ENCODE measurements around the gene GLT1D1. TPM values are rescaled to one million over a fixed set of nuclear protein-coding genes. Genes with fewer than 3 reads are reported as not detected.

GLT1D1 gene
- total RNA-seq, 4 donors from 2014 or later: 0.19 to 0.75 (median 0.62) TPM; not detected in 1

DNA sequence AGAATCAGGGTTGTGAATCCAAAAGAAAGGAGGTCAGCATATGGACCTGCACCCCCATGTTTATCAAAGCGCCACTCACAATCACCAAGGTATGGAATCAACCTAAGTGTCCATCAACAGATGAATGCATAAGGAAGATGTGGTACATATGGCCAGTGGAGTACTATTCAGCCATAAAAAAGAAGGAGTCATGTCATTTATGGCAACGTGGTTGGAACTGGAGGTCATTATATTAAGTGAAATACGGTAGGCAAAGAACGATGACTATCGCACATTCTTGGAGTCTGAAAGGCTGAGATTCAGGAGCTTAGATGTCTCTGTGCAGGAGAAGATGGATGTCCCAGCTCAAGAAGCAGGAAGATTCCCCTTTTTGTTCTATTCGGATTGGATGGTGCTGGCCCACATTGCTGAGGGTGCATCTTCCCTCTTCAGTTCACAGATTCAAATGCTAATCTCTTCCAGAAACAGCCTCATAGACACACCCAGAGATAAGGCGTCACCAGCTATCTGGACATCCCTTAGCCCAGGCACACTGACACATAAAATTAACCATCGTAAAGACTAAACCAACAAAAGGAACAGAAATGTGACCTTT is 108.1 kb downstream of the GLT1D1 start:
- Histone ChIP-seq H3K36me3 (no peaks in the 10 kb centered on the region), H3K27me3 (peaks cover 0 to 13% (median 0%) of the 10 kb centered on the region in 4 donors), H3K9me3 (peaks cover 0 to 8% (median 0%) of the 10 kb centered on the region in 3 donors), H3K4me3 (no peak overlapping the region), H3K4me1 (no peaks in the 10 kb centered on the region), H3K27ac (no peak overlapping the region)
- intact Hi-C loops (cut with DNase I): no loop called here
- 72 to 73% methylated on average over 8 of the region's 8 CpGs for WGBS, 2 donors
- TF ChIP-seq, protein P1, sequence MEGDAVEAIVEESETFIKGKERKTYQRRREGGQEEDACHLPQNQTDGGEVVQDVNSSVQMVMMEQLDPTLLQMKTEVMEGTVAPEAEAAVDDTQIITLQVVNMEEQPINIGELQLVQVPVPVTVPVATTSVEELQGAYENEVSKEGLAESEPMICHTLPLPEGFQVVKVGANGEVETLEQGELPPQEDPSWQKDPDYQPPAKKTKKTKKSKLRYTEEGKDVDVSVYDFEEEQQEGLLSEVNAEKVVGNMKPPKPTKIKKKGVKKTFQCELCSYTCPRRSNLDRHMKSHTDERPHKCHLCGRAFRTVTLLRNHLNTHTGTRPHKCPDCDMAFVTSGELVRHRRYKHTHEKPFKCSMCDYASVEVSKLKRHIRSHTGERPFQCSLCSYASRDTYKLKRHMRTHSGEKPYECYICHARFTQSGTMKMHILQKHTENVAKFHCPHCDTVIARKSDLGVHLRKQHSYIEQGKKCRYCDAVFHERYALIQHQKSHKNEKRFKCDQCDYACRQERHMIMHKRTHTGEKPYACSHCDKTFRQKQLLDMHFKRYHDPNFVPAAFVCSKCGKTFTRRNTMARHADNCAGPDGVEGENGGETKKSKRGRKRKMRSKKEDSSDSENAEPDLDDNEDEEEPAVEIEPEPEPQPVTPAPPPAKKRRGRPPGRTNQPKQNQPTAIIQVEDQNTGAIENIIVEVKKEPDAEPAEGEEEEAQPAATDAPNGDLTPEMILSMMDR (IDR thresholded peaks at IDR 0.05): no peak
- no peak for TF ChIP-seq POLR2A (IDR thresholded peaks at IDR 0.05)
- DNase-seq: no peak

DNA sequence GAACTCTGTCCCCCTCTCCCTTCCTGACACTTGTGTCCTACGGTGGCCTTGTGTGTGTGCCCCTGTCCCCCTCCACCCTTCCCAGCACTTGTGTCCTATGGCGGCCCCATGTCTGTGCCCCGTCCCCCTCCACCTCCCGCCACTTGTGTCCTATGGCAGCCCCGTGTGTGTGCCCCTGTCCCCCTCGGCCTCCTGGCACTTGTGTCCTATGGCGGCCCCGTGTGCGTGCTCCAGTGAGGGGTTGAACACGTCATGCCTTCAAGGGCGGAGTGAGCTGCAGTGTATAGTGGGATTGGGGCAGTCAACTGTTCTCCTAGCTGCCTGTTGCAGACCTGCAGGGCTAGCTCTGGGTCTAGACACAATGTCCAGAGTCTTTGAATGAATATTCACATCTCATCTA is 108.7 kb downstream of the GLT1D1 start:
- Histone ChIP-seq H3K9me3 (peaks cover 0 to 8% (median 0%) of the 10 kb centered on the region in 3 donors), H3K4me3 (no peak overlapping the region), H3K27ac (no peak overlapping the region), H3K4me1 (no peaks in the 10 kb centered on the region), H3K36me3 (no peaks in the 10 kb centered on the region), H3K27me3 (peaks cover 0 to 9% (median 0%) of the 10 kb centered on the region in 4 donors)
- no peak for TF ChIP-seq POLR2A (IDR thresholded peaks at IDR 0.05)
- TF ChIP-seq, protein P1 (IDR thresholded peaks at IDR 0.05): no peak
- no peak for DNase-seq
- WGBS, 2 donors: 84 to 85% methylated on average over 5 to 6 of the region's 11 CpGs
- intact Hi-C loops (cut with DNase I): no loop called here

DNA sequence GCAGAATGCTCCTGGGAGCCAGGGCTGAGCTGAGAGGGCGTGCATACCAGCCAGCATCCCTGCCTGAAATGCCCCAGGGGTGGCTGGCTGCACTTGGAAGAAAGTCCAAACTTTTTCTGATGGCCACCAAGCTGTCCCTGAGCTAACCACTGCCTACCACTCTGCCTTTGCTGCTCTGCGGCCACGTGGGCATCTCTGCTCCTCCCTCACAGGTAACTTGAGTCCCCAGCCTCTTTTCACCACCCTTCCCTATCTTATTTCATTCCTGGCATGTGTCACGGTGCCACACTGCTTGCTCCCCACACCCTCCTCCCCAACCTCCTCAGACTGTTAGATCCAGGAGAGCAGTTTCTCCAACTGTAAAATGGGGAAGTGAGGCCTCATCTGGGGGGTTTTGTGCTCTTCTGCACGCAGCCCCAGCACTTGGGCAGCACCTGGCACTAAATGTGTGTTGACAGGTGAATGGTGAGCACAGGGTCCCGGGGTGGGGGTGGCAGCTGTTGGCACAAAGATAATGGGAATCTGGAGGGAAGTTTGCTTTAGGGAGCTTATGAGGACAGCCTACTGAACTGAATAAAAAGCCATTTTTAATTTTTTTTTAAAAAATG is 113.0 kb downstream of the GLT1D1 start:
- TF ChIP-seq POLR2A (IDR thresholded peaks at IDR 0.05): no peak
- Histone ChIP-seq H3K4me3 (no peak overlapping the region), H3K9me3 (peaks cover 0 to 8% (median 0%) of the 10 kb centered on the region in 3 donors), H3K36me3 (no peaks in the 10 kb centered on the region), H3K27ac (no peak overlapping the region), H3K27me3 (peaks cover 0 to 31% (median 0%) of the 10 kb centered on the region in 4 donors), H3K4me1 (no peaks in the 10 kb centered on the region)
- intact Hi-C loops (cut with DNase I): no loop called here
- 31 to 40% methylated on average over 5 to 6 of the region's 6 CpGs for WGBS, 2 donors
- DNase-seq: no peak

DNA sequence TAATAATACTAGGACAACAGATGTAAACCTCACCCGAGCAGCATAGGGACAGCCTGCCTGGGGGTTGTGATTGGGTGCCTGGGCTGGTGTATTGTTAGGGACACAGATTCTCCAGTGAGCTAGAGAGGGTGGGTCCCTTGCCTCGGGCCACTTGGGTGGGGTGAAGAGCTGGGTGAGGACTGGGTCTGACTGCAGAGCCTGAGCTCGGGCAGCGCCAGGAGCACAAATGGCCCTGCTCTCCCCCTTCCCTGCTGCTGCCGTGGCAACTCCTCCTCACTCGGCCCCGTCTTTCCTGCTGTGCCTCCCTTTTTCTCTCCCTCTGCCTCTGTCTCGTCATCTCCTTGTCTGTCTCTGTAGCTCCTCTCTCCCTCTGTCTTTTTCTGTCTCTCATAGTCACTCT is 115.4 kb downstream of the GLT1D1 start:
- intact Hi-C loops (cut with DNase I): no loop called here

DNA sequence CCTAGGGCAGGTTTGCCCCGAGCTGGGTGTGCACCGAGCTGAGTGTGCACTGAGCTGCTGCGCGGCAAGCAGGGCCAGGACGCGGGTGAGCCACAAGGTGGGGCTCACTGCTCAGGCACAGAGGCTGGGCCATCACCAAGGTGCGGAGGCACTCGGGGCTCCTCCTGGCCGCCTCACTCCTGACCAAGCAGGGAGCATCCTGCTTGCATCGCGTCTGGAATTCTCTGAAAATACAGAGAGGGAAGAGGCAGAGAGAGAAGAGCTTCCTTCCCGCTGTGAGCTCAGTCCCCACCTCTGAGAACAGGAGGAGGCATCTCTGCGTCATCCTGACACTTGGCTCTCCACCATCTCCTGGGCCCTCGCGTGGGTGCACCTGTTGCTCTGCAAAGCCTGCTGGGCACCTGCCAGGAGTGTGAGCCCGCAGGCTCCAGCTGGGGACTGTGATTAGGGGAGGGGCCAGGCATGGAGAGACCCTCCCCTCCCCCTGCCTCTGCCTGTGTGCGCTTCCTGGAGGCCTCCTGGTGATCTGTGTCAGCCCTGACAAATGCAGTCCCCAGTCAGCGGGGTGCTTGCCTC is 116.3 kb downstream of the GLT1D1 start:
- intact Hi-C loops (cut with DNase I): no loop called here
- TF ChIP-seq, protein P1 (IDR thresholded peaks at IDR 0.05): peak in 5 of 6 experiments; percentile 12 to 49 (median 18)
- TF ChIP-seq POLR2A (IDR thresholded peaks at IDR 0.05): no peak

More for the DNA sequence above, 115.4 kb downstream of the GLT1D1 start:
- no peaks in the 10 kb centered on the region for H3K4me1 ChIP-seq
- TF ChIP-seq, protein P1 (IDR thresholded peaks at IDR 0.05): no peak
- TF ChIP-seq POLR2A (IDR thresholded peaks at IDR 0.05): no peak
- WGBS, 2 donors: 28% methylated on average over 7 to 8 of the region's 8 CpGs
- no peak overlapping the region for H3K27ac ChIP-seq
- no peak for DNase-seq
- H3K36me3 ChIP-seq: no peaks in the 10 kb centered on the region
- peaks cover 0 to 43% (median 0%) of the 10 kb centered on the region in 4 donors for H3K27me3 ChIP-seq
- peaks cover 0 to 8% (median 0%) of the 10 kb centered on the region in 3 donors for H3K9me3 ChIP-seq
- no peak overlapping the region for H3K4me3 ChIP-seq

More for the DNA sequence above, 116.3 kb downstream of the GLT1D1 start:
- DNase-seq: no peak
- 0 to 2% methylated on average over 7 of the region's 18 CpGs for WGBS, 2 donors
- Histone ChIP-seq H3K4me1 (no peaks in the 10 kb centered on the region), H3K36me3 (no peaks in the 10 kb centered on the region), H3K9me3 (peaks cover 0 to 6% (median 0%) of the 10 kb centered on the region in 3 donors), H3K27me3 (peaks cover 0 to 50% (median 0%) of the 10 kb centered on the region in 4 donors), H3K4me3 (no peak overlapping the region), H3K27ac (no peak overlapping the region)

Measured in esophagus squamous epithelium (tissue), 5 donors.